Activated T-cell treated with anti-CD3 and anti-CD28 coated beads for 4 hours (primary cell): ENCODE measurements around the gene UMODL1.
A peak's percentile ranks its signal among the peaks of the same experiment; 100 is the strongest.
"Not testable (repeated sequence)": the region's sequence is repeated elsewhere in the genome, so short reads cannot be mapped to it uniquely, and the experiment has no call there.

Source experiments
- DNase-seq: peaks from one replicate; pipeline ENCODE4 v3.0.0-alpha.2; 2020

Gene UMODL1

DNA sequence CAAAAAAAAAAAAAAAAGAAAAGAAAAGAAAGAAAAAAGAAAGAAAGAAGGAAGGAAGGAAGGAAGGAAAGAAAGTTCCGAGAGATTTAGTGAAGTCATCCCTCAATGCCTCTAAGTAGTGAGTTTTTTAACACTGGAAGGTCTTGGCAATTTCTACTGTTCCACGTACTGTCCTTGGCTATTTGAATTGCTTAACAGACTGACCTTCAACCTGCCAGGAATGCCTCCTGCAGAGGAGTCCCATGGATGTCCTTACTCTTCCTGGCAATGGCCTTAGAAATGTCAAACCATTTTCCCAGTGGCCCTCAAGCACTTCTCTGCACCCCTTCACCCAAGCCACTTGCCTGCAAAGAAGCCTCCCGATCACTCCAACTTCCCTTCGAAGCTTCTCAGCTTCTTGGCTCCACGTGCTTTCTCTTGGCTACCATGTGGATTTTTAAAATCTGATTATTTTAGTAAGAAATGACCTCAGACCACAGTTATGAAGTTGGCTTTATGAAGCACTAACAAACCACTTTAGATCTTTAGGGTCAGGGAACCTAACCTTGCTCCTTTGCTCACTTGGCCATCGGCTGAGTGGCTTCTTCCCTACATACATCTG, 104.1 kb downstream of the UMODL1 start:
- no peak for DNase-seq

DNA sequence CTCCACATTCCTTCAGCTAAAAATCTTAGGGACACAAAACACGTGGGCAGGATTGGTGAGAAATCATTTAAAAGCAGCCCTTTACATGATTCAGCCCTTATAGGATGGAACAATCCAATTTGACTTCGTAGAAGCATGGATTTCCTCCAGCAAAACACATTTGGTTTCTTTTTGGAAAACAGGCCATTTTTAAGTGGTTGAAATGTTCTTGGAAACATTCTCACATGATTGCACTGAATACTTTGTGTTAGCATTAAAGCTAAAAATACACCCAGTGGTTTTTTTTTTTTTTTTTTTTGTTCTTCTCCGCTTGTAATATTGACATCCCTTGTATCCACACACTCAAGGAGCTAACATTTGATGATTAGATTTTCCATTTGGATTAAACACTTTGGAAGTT, 105.7 kb downstream of the UMODL1 start:
- no peak for DNase-seq

DNA sequence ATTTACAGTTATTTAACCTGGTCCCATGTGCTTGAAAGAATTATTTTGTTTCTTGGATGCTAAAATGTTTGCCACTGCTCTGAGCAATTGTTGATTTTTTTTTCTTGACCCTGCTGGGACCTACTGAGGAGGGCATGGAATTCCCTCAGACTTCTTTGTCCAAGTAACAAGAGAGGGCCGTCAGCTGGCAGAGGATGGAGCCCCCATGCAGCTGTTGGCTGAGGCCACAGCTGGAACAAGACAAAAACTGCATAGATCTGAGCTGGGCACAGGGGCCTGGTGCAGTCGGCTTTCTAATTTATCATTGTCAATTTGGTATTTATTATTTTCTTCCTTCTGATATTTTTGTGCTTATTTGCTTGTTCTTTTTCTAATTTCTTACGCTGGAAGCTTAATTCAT, 108.2 kb downstream of the UMODL1 start:
- no peak for DNase-seq

DNA sequence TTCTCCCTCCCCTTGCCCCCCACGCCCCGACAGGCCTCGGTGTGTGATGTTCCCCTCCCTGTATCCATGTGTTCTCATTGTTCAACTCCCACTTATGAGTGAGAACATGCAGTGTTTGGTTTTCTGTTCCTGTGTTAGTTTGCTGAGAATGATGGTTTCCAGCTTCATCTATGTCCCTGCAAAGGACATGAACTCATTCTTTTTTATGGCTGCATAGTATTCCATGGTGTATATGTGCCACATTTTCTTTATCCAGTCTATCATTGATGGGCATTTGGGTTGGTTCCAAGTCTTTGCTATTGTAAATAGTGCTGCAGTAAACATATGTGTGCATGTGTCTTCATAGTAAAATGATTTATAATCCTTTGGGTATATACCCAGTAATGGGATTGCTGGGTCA, 108.9 kb downstream of the UMODL1 start:
- not testable (repeated sequence) for DNase-seq

DNA sequence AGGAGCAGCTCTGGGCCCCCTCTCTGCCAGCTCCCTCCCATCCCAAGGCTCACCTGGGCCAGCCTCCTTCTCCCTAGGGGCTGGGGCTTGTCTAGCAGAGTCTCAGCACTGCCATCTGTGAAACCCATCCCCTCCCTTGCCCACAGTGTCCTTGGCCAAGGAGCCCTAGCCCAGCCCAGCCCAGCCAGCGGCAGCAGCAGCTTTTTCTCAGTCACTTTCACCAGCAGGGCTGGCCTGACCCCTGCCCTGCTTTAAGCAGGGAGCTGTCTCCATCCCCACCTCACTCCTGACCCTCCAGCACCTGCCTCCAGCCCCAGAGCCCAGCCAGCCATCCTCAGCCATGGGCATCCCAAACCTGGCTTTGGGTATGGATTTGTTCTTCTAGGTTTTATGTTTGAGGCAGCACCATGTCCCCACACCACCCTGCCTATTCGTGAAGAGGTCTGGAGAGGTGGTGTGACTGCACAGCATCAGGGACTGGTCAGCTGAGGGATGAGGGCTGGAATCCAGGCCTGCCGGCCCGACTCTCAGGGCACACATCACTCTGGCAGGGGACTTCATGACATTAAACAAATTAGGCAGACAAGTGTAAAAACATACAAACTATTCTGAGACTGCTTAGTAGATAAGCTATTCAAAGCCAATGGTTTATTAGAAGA, 111.7 kb downstream of the UMODL1 start:
- DNase-seq = no peak

DNA sequence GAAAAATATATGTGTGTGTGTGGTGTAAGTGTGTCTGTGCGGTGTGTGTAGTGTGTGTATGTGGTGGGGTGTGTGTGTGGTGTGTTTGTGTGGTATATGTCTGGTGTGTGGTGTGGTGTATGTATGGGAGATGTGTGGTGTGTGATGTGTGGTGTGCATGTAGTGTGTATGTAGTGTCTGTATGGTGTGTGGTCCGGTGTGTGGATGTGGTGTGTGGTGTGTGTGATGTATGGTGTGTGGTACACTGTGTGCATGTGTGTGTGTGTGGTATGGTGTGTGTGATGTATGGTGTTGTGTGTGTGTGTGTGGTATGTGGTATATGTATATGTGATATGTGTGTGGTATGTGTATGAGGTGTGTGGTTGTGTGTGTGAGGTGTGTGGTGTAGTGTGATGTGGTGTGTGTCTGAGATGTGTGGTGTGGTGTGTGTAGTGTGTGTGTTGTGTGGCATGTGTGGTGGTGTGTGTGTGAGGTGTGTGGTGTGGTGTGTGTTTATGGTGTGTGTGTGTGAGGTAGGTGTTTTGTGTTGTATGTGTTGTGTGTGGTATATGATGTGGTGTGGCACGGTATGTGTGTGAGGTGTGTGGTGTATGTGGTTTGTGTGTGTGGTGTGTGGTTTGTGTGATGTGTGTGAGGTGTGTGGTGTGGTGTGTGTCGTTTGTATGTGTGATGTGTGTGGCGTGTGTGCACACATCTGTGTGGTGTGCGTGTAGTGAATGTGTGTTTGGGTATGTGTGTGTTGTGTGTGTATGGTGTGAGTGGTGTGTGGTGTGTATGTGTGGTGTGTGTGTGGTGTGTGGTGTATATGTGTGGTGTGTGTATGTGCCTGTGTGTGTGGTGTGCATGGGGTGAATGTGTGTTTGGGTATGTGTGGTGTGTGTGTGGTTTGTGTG, 112.5 kb downstream of the UMODL1 start:
- no peak for DNase-seq

DNA sequence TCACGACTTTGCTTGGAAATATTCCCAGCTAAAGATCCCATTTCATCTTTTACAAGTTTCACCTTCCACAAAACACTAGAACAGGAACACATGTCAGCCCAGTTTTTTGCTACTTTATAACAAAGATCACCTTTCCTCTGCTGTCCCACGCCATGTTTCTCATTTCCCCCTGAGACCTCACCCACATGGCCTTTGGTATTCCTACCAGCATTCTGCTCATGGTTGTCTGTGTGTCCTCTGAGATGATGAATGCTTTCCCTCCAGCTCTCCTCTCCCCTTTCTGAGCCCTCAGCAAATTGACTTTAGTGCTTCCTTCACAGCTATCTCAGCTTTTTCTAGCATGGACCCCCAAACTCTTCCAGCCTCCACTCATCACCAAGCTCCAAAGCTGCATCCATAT, 115.5 kb downstream of the UMODL1 start:
- DNase-seq = no peak

DNA sequence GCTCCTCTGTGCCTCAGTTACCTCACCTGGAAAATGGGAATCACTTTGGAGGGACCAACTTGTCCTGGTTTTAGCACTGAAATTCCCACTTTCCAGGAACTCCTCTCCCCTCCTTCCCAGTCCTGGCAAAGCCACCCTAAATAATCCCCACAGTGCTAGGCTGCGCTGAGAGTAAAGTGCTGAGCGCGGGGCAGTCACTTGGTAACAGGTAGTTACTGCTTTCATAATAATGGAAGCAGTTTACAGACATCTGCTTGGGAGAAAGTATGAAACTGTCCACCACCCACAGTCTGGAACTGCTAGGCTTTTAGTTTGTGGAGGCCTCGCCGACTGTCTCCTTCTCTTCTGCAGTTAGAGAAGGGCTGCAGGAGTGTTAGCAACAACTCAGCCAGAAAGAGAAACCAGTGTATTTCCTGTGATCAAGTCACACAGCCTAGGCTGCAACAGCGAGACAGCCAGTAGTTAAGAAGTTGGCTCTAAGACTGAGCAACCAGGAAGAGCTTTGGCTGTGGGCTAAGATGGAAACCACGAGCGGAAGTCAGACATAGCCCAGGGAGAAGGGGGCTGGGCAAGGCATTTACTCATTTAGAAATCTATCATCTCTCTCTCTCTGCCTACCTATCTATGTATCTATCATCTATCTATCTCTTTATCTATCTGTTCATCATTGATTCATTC, 117.0 kb downstream of the UMODL1 start:
- peak; percentile 63 for DNase-seq

DNA sequence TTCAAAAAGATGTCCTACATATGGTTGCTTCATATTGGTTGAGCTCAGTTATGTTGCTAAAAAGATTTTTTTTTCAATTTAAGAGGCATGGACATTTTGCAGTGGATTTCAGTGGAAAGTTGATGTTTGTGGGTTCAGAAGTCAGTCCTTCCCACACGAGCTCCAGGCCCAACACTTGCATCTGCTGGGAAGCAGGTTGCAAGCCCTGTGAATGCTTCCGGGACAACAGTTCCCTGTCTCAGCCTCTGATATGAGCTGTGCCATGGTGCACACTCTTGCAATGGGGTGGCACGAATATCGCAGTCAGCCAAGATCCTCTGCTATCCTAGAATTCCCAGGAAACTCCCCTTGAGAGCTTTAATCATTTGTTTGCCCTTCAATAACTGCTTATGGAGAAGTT, 117.5 kb downstream of the UMODL1 start:
- no peak for DNase-seq

DNA sequence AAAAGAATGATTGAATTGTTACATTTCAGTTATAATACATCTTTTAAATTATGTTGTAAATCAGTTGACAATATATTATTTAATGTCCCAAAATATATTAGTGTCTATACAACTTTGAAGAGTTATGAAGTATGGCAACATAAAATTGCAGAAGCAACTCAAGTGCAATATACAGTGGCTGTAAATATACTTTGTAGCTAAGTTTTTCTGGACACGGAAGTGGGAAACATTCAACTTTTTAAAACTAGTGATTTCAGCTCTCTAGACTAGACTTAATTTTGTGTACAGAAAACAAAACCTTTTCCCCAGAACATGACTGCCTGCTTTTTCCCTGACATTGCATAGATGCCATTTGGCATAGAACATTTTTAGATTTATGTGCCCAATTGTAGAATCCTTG, 118.3 kb downstream of the UMODL1 start:
- DNase-seq = no peak

DNA sequence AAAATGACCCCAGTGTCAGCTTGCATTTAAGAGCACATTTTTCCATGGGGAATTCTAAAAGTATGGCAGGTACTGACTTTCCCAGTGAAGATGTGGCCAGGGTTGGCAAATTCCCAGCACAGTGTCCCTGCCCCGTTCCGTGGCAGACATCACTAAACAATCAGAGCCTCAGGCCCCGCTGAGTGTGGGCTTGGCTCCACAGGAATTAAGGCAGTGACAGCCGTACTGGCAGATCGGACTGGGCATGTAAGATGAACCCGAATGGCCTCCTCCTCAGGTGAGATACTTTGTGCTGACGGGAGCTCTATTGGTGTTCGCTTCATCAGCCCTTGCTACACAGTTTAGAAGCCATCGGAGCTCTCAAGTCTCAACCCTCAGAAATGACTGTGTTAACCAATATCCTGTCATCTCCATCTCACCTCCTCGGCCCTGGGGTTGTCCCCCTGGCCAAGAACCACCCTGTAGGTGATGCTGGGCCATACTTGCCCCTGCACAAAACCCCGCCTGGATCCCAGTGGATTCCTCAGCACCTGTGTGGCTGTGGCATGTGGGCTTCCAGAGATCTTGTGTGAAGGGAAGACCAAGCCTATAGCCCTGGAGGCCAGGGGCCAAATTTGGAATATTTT, 118.9 kb downstream of the UMODL1 start:
- no peak for DNase-seq

DNA sequence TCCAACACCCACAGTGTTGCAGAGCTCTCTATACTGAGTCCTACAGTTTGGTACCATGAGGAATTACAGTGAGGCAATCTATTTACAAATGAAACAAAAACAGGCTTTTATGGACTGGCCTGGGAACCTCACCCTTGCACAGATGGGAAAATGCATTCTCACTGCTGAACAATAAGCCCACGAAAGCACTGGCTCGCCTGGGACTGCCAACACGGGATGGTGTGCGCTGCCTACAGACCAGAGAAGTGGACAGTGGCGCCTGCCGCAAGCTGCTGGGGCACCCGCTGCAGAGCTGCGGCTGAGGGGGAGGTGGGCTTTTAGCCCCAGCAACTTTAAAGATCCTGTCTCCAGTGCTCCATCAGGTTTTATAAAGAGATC, 119.4 kb downstream of the UMODL1 start:
- no peak for DNase-seq

DNA sequence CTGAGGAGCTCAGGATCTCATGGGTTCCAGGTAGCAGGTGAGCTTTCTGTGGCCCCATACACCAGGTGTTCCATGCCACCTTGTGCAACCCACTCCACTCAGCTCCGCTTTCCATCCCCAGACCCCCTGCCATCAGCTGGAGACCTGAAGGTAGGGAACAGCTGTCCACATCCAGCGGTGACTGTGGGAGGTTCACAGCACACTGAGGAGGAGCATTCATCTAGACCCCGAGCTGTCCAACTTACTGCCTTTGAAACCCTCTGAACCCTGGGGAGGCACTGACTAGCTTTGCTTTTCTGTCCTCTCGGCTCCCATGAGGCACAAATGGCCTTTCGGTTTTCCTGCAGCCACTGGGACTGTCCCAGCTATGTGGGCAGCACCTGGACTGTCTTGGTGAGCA, 119.9 kb downstream of the UMODL1 start:
- no peak for DNase-seq

DNA sequence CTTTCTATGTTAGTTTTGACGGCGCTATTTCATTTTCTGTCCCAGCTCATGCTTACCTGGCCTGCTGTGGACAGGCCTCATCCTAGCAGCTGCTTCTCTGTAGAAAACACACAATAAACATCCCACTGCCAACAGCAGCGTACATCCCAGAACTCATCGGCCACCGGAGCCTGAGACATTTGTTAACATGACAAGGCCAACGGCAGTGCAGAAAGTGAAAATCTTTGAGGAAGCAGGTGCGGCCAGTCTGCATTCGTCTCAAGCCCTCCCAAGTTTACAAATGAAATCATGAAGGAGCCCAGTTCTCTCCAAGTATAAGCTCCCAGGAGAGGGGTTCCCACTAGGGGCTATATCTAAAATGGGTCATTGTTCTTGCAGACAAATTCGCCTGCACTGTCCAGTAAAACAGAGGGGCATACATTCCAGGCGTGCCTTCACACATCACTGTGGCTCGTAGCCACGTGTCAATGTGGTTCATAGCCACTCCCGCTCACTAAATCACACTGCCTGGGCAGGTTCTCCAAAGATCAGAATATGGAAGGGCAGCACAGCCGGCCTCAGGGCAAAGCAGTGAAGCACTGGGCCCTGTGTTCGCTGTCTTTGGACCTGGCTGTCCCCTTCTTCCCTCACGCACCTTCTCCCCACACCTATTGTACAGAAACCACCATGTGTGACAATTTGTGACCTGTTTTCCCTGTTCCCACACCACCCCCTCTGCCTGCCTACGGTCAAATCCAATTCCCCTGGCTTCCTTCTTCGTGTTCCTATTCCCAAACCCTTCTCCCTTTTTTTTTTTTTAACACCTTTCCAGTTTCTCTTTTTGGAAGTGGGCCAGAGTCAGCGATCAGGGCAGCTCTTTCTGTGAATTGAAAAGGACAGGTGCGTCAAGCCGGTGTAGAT, 120.8 kb downstream of the UMODL1 start:
- no peak for DNase-seq
